ENCODE data around the gene GLB1L3.

DNA sequence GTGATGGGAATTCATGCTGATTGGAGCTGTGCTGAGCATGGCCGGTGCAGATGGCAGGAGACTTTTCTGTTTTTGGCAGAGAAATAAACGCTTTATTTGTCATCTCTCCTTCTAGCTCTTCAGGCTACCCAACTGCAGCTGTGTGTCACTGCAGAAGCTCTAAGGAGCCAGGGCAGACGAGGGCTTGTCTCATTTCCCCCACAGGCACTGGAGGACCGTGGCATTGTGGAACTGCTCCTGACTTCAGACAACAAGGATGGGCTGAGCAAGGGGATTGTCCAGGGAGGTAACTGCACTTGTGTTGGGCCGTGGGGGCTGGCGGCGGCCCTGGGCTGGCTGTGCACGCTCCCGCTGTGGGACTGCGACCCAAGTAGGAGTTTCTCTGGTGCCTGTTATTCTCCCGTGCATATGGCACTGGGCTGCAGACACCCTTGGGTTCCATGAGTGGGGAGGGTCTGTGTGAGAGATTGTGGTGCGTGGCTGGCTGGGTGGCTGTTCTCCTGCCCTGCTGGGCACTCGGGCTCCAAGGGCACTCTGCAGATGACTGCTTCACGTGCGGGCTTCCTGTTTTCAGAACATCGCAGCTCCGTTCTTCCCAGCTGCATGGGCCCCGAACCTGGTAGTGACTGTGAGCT is 82.8 kb downstream of the GLB1L3 start:
- TF ChIP-seq SP2 (tag by site-specific recombination; IDR thresholded peaks at IDR 0.05) (no peak), ZFP3 (tag by site-specific recombination; IDR thresholded peaks at IDR 0.05; ENCODE audit: low read depth) (no peak), ZNF23 (tag by site-specific recombination; IDR thresholded peaks at IDR 0.05; ENCODE audit: borderline replicate concordance) (no peak), ZNF133 (tag by site-specific recombination; IDR thresholded peaks at IDR 0.05) (no peak), ZBTB1 (tag by site-specific recombination; IDR thresholded peaks at IDR 0.05) (no peak), FEZF1 (tag by site-specific recombination; IDR thresholded peaks at IDR 0.05) (no peak), ZNF169 (tag by site-specific recombination; IDR thresholded peaks at IDR 0.05) (no peak), ZNF274 (IDR thresholded peaks at IDR 0.05; ENCODE audit: low read length) (no peak), ZNF274 (tag by site-specific recombination; IDR thresholded peaks at IDR 0.05; ENCODE audit: borderline replicate concordance) (no peak)
- TF ChIP-seq, protein P1, sequence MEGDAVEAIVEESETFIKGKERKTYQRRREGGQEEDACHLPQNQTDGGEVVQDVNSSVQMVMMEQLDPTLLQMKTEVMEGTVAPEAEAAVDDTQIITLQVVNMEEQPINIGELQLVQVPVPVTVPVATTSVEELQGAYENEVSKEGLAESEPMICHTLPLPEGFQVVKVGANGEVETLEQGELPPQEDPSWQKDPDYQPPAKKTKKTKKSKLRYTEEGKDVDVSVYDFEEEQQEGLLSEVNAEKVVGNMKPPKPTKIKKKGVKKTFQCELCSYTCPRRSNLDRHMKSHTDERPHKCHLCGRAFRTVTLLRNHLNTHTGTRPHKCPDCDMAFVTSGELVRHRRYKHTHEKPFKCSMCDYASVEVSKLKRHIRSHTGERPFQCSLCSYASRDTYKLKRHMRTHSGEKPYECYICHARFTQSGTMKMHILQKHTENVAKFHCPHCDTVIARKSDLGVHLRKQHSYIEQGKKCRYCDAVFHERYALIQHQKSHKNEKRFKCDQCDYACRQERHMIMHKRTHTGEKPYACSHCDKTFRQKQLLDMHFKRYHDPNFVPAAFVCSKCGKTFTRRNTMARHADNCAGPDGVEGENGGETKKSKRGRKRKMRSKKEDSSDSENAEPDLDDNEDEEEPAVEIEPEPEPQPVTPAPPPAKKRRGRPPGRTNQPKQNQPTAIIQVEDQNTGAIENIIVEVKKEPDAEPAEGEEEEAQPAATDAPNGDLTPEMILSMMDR (tag by site-specific recombination; IDR thresholded peaks at IDR 0.05): no peak
- TF ChIP-seq, protein P2, sequence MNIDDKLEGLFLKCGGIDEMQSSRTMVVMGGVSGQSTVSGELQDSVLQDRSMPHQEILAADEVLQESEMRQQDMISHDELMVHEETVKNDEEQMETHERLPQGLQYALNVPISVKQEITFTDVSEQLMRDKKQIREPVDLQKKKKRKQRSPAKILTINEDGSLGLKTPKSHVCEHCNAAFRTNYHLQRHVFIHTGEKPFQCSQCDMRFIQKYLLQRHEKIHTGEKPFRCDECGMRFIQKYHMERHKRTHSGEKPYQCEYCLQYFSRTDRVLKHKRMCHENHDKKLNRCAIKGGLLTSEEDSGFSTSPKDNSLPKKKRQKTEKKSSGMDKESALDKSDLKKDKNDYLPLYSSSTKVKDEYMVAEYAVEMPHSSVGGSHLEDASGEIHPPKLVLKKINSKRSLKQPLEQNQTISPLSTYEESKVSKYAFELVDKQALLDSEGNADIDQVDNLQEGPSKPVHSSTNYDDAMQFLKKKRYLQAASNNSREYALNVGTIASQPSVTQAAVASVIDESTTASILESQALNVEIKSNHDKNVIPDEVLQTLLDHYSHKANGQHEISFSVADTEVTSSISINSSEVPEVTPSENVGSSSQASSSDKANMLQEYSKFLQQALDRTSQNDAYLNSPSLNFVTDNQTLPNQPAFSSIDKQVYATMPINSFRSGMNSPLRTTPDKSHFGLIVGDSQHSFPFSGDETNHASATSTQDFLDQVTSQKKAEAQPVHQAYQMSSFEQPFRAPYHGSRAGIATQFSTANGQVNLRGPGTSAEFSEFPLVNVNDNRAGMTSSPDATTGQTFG (tag by site-specific recombination; IDR thresholded peaks at IDR 0.05; ENCODE audit: borderline replicate concordance): no peak
